Stomach smooth muscle (tissue), 2 donors: ENCODE results near the gene STX12.
A peak's percentile ranks its signal among the peaks of the same experiment; 100 is the strongest.
"Not testable (repeated sequence)": the region's sequence is repeated elsewhere in the genome, so short reads cannot be mapped to it uniquely, and the experiment has no call there.

ENCODE experiments used
- H3K27ac ChIP-seq: one replicate; pipeline ENCODE4 v1.7.0; 2013; ENCODE audit warnings: mild to moderate bottlenecking, low read length, inconsistent platforms
- H3K27me3 ChIP-seq, 2 donors: one replicate each; pipeline ENCODE4 v1.7.0; 2013; ENCODE audit warnings: low read length in 2 of 2; ENCODE audit not compliant: insufficient read depth in 2 of 2, control insufficient read depth in 1 of 2
- H3K36me3 ChIP-seq, 2 donors: one replicate each; pipeline ENCODE4 v1.7.0; 2013; ENCODE audit warnings: low read length in 2 of 2; ENCODE audit not compliant: control insufficient read depth in 2 of 2, insufficient read depth in 2 of 2
- H3K4me1 ChIP-seq: one replicate; pipeline ENCODE4 v1.7.0; 2013; ENCODE audit warnings: low read length; ENCODE audit not compliant: control insufficient read depth, insufficient read depth
- H3K4me3 ChIP-seq, 2 donors: one replicate each; pipeline ENCODE4 v1.7.0; 2013; ENCODE audit warnings: low read length in 2 of 2
- H3K9ac ChIP-seq, 2 donors: one replicate each; pipeline ENCODE4 v1.7.0; 2013; ENCODE audit warnings: low read length in 2 of 2, mild to moderate bottlenecking in 1 of 2
- H3K9me3 ChIP-seq, 2 donors: one replicate each; pipeline ENCODE4 v1.7.0; 2013; ENCODE audit warnings: low read length in 2 of 2; ENCODE audit not compliant: control insufficient read depth in 2 of 2
- donor health status: healthy.
- donor health status: Pancreatic carcinoma.

STX12 gene

DNA sequence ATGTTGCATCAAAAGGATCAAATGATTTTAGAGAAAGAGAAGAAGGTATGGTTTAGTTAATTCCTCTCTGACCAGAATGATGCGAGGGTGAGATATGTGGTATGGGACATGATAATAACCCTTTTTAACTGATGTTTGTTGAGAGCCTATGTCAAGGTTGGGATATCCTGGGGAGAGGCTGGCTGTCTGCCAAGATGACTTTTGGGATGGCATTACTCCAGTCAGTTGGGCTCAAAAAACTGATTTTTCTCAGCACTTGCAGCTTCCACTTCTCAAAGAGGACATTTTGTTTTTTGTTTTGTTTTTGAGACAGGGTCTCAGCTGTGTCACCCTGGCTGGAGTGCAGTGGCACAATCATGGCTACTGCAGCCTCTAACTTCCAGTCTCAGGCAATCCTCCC is 17.7 kb upstream of the STX12 start:
- no peaks in the 10 kb centered on the region for H3K9me3 ChIP-seq
- H3K4me1 ChIP-seq: no peaks in the 10 kb centered on the region
- H3K9ac ChIP-seq: no peak overlapping the region
- no peak overlapping the region for H3K4me3 ChIP-seq
- H3K27me3 ChIP-seq: no peaks in the 10 kb centered on the region
- no peak overlapping the region for H3K27ac ChIP-seq
- H3K36me3 ChIP-seq: peaks cover 32 to 38% of the 10 kb centered on the region in 2 donors

DNA sequence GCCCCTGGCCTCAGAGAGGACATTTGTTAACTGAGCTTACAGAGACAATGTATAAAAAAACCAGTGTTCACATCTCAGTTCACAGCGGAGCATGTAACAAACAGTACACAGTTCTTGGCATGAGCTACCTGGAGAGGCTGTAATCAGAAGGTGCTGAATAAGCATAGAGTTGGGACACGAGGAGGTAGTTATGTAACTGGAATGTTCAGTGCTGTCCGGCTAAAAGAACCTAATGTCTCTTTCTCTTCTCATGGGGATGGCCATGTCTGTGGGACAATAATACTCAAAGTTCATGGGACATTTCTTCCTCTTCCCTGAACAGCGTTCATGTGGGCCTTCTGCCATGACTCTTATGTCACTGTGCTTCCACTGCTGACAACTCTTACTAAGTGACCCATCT is 17.2 kb upstream of the STX12 start:
- peaks cover 31 to 35% of the 10 kb centered on the region in 2 donors for H3K36me3 ChIP-seq
- H3K27ac ChIP-seq: no peak overlapping the region
- no peaks in the 10 kb centered on the region for H3K27me3 ChIP-seq
- H3K4me1 ChIP-seq: no peaks in the 10 kb centered on the region
- H3K9ac ChIP-seq: peak overlapping the region in 1 of 2 donors; percentile 6
- no peak overlapping the region for H3K4me3 ChIP-seq
- H3K9me3 ChIP-seq: no peaks in the 10 kb centered on the region

DNA sequence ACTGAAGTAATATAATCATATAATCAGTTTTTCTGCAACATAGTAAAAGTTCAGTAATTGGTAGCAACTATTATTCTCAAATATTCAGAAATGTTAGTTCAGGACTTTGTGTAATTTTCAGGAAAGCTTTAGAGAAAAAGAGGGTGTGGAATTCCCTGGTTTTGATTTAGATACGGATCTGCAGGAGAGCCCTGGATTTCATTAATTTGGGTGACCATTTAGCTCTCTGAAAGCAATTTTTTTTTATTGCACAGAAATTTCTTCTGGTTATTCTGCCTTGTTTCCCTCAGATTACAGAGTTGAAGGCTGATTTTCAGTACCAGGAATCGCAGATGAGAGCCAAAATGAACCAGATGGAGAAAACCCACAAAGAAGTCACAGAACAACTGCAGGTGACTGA is 13.8 kb upstream of the STX12 start:
- H3K4me1 ChIP-seq: no peaks in the 10 kb centered on the region
- no peaks in the 10 kb centered on the region for H3K27me3 ChIP-seq
- no peak overlapping the region for H3K9ac ChIP-seq
- H3K27ac ChIP-seq: no peak overlapping the region
- H3K9me3 ChIP-seq: no peaks in the 10 kb centered on the region
- peaks cover 34 to 36% of the 10 kb centered on the region in 2 donors for H3K36me3 ChIP-seq
- no peak overlapping the region for H3K4me3 ChIP-seq

DNA sequence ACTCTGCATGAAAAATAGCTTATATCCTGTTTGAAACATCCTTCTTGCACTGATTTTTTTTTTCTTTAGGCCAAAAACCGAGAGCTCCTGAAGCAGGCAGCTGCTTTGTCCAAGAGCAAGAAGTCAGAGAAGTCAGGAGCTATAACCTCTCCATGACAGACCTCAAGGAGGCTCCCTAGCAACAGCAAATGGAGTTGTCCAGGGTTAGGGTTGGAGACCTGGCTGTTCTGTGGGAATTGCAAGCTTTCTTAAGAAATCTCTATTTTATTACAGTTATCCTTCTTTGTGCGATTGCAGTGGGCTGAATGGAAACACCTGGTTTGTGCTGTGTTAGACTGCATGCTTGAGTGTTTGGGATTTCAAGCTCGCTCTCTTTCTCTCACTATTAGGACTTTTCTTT is 12.6 kb upstream of the STX12 start:
- Histone ChIP-seq H3K36me3 (peaks cover 24 to 27% of the 10 kb centered on the region in 2 donors), H3K4me1 (no peaks in the 10 kb centered on the region), H3K4me3 (no peak overlapping the region), H3K9ac (no peak overlapping the region), H3K27ac (no peak overlapping the region), H3K27me3 (no peaks in the 10 kb centered on the region), H3K9me3 (no peaks in the 10 kb centered on the region)

DNA sequence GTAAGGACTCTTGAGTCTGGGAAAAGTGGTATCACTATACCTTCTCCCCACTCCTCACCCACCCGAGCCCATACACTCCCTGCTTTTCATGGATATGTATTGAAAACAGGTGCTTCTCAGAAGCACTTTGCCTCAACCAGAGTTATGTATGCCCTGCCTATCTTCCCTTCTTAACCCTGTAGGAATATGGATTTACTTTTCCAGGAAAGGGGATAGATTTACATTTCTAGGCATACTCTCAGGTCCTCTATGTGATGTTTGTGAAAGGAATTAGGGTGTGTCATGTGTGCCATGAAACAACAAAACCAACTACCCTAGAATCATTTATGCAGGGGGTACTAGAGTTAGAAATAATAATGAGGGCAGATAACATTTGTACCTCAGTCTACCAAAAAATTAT is 11.0 kb upstream of the STX12 start:
- H3K9me3 ChIP-seq: no peaks in the 10 kb centered on the region
- H3K36me3 ChIP-seq: peaks cover 15 to 23% of the 10 kb centered on the region in 2 donors
- H3K27ac ChIP-seq: no peak overlapping the region
- no peak overlapping the region for H3K4me3 ChIP-seq
- H3K9ac ChIP-seq: no peak overlapping the region
- no peaks in the 10 kb centered on the region for H3K4me1 ChIP-seq
- H3K27me3 ChIP-seq: no peaks in the 10 kb centered on the region

DNA sequence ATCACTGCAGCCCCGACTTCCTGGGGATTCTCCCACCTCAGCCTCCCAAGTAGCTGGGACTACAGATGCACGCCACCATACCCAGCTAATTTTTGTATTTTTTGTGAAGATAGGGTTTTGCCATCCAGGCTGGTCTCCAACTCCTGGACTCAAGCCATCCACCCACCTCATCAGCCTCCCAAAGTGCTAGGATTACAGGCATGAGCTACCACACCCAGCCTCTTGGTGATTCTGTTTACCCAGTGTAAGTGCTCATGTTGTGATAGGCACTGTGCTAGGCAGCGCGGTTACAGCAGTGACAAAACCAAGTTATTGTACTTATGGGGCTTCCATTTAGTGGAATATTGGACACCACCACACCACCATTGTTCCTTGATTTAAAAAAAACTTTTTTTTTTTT is 9.7 kb upstream of the STX12 start:
- Histone ChIP-seq H3K9ac (no peak overlapping the region), H3K36me3 (peaks cover 15 to 23% of the 10 kb centered on the region in 2 donors), H3K9me3 (no peaks in the 10 kb centered on the region), H3K27me3 (no peaks in the 10 kb centered on the region), H3K4me3 (no peak overlapping the region), H3K27ac (no peak overlapping the region), H3K4me1 (no peaks in the 10 kb centered on the region)

DNA sequence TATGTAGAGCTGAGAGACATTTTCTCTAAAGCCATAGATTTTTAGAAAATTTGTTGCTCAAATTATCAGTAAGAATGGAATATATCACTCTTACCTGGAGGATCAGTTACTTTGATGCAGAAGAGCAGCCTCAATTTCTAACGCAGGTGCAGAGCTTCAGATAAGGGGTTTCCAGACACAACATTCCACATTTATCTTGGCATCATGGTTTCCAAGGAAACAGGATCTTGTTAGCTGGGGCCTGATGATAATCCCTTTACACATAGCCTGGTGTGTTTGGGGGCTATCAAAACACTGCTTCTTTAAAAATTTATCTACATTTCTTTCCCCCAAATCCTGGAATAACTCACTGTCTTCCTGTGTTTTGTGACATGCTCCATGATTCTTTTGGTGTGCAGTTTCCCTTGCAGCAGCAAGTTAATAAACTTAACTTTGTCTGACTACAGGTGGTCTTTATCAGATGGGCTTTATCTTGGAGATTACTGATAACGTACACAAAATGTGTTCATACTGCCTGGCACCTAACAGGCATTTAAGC is 2.7 kb upstream of the STX12 start:
- no peak overlapping the region for H3K9ac ChIP-seq
- H3K9me3 ChIP-seq: no peaks in the 10 kb centered on the region
- H3K4me3 ChIP-seq: no peak overlapping the region
- H3K4me1 ChIP-seq: peaks cover 6% of the 10 kb centered on the region
- H3K27me3 ChIP-seq: no peaks in the 10 kb centered on the region
- no peak overlapping the region for H3K27ac ChIP-seq
- H3K36me3 ChIP-seq: no peaks in the 10 kb centered on the region

DNA sequence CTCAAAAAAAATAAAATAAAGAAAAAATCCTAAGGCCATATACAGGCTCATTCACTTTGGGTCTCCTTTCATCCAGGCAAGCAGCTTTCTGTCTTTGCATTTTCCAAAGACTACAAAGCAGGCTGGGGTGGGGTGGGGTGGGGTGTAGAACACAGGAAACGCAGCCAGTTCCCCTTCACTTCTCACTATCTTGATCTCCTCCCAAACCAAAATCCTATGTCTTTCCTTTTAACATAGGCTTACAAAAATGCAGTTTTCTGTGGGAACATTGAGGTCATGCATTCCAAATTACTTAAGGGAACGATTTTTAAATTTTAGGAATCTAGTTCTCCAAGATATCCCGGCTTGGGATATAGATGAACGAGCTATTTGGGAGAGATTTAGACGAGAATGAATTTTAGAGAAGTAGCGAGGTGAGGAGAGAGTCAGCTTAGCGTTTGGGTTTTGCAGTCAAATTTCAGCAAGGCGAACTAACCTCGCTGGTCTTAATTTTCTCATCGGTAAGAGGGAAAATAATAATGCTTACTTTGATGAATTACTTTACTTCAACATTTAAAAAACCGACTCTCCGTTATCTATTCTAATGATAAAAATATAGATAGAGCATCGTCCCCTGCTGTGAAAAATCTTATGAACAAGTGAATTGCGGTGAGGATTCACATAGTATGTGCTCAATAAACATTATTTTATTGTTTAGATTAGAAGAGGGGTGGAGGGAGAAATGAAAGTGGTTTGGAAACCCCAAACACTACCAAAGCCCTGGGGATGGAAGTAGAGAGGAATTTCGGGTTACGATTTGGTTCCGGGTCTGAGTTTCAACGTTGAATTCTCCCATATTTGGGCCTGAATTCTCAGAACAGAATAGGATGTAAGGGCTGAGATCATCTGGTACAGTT is 735 bp upstream of the STX12 start:
- H3K27me3 ChIP-seq: no peaks in the 10 kb centered on the region
- no peaks in the 10 kb centered on the region for H3K36me3 ChIP-seq
- peak overlapping the region; percentile 75 to 97 for H3K9ac ChIP-seq
- peak overlapping the region; percentile 73 to 93 for H3K4me3 ChIP-seq
- H3K9me3 ChIP-seq: no peaks in the 10 kb centered on the region
- peaks cover 6% of the 10 kb centered on the region for H3K4me1 ChIP-seq
- peak overlapping the region; percentile 92 for H3K27ac ChIP-seq

DNA sequence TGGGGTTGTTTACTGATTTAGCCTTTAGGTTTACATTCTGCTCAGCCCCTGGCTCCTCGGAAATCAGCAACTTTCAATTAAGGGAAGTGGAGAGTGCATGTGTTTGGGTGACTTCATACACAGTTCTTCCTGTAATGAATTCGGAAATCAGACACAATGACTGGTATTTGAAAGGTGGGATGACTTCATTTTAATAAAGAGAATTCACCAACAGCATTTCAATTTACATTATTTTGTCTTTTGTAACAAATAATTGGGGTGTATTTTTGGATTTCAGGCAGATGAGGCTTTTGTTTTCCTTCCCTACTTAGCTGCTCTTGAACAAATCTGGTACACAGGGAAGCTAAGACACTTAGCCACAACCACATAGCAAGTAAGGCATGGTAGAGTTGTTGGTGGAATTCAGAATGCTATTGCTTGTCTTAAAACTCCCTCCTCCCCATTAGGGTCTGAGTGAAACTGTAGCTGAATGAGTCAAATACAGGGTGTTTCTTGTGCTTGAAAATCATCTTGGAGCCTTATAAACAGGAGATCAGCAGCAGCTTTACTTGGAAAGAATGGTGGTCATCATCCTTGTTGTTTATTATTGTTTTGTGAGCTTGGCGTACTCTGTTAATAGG is 917 bp downstream of the STX12 start:
- Histone ChIP-seq H3K36me3 (no peaks in the 10 kb centered on the region), H3K4me1 (peaks cover 6% of the 10 kb centered on the region), H3K9me3 (no peaks in the 10 kb centered on the region), H3K27me3 (no peaks in the 10 kb centered on the region), H3K27ac (peak overlapping the region; percentile 92), H3K4me3 (peak overlapping the region; percentile 73 to 93), H3K9ac (peak overlapping the region; percentile 97)

DNA sequence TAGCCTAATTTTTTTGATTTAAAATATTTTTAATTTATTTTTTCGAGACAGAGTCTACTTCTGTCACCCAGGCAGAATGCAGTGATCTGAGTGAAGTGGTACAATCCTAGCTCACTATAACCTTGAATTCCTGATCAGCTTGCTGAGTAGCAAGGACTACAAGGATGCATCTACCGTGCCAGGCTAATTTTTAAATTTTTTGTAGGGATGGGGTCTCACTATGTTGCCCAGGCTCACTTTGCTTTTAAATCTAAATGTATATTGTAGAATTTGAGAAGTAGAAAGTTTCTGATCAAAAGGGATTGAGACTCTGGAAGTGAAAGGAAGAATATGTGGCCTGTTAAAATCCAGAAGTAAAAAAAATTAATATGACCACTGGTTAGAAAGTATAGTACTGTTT is 1.6 kb downstream of the STX12 start:
- H3K4me3 ChIP-seq: no peak overlapping the region
- peaks cover 6% of the 10 kb centered on the region for H3K4me1 ChIP-seq
- no peaks in the 10 kb centered on the region for H3K27me3 ChIP-seq
- H3K36me3 ChIP-seq: no peaks in the 10 kb centered on the region
- H3K9ac ChIP-seq: no peak overlapping the region
- no peak overlapping the region for H3K27ac ChIP-seq
- H3K9me3 ChIP-seq: no peaks in the 10 kb centered on the region

DNA sequence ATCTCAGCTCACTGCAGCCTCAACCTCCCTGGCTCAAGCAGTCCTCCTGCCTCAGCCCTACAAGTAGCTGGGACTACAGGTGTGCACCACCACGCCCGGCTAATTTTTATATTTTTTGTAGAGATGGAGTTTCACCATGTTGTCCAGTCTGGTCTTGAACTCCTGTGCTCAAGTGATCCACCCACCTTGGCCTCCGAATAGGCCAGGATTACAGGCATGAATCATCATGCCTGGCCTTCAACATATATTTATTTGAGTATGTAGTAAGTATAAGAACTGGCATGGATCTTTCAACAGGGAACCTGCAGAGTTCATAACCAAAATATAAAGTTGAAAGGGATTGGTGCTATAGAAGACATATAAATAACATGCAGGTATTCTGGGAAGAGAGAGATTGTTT is 2.3 kb downstream of the STX12 start:
- H3K27me3 ChIP-seq, H3K4me1 ChIP-seq, H3K27ac ChIP-seq, H3K36me3 ChIP-seq, H3K9ac ChIP-seq, H3K4me3 ChIP-seq, H3K9me3 ChIP-seq: not testable (repeated sequence)
